NB4 (cell line): ENCODE measurements around the gene MYORG.

Source experiments
- DNase-seq: peaks from one replicate; pipeline ENCODE4 v3.0.0; 2010; ENCODE audit warnings: low read depth
- H3K4me3 ChIP-seq: one replicate; pipeline ENCODE4 v1.5.1; 2011; ENCODE audit warnings: mild to moderate bottlenecking, low read depth, low read length, moderate library complexity
- CTCF ChIP-seq: IDR thresholded peaks from one replicate; pipeline ENCODE4 v1.5.1; 2012; ENCODE audit warnings: low read depth, low read length
- MAX ChIP-seq: IDR thresholded peaks from 2 replicates; pipeline ENCODE4 v1.6.1; 2011; ENCODE audit warnings: low read depth, low read length
- MYC ChIP-seq: IDR thresholded peaks from 2 replicates; pipeline ENCODE4 v1.6.1; 2011; ENCODE audit warnings: low read depth, low read length
- POLR2A ChIP-seq: IDR thresholded peaks from 2 replicates; pipeline ENCODE4 v1.6.1; 2011; ENCODE audit warnings: mild to moderate bottlenecking; ENCODE audit not compliant: insufficient read length; ENCODE audit errors: extremely low read depth

The MYORG gene

GRCh38 chr9:34328500-34328986, 48.2 kb downstream of the MYORG start:
- DNase-seq = peak; percentile 76
- H3K4me3 ChIP-seq = peak overlapping the region; percentile 79
- TF ChIP-seq MYC (no peak; the same call in 1 of the 2 replicates), POLR2A (no peak), CTCF (no peak), MAX (no peak)

GRCh38 chr9:34326690-34327089, 50.0 kb downstream of the MYORG start:
- DNase-seq = no peak

GRCh38 chr9:34322899-34323591, 53.7 kb downstream of the MYORG start:
- no peak overlapping the region for H3K4me3 ChIP-seq
- no peak for DNase-seq
- TF ChIP-seq POLR2A = no peak
- TF ChIP-seq CTCF = no peak
- no peak for TF ChIP-seq MAX
- TF ChIP-seq MYC = no peak

More at GRCh38 chr9:34326690-34327089, 50.0 kb downstream of the MYORG start:
- TF ChIP-seq MYC (no peak), CTCF (no peak), POLR2A (no peak)
- H3K4me3 ChIP-seq = no peak overlapping the region

- TF ChIP-seq CTCF = no peak
- no peak for TF ChIP-seq POLR2A
- no peak for TF ChIP-seq MYC
- TF ChIP-seq MAX = no peak
- no peak for DNase-seq
- no peak overlapping the region for H3K4me3 ChIP-seq
These were observed 55.2 kb downstream of the MYORG start for GRCh38 chr9:34321451-34321850.

GRCh38 chr9:34318163-34318790, 58.4 kb downstream of the MYORG start:
- TF ChIP-seq POLR2A (no peak), MYC (no peak), CTCF (no peak)
- DNase-seq = no peak
- H3K4me3 ChIP-seq = no peak overlapping the region

- DNase-seq = no peak
- TF ChIP-seq MAX (no peak), MYC (no peak), CTCF (no peak), POLR2A (no peak)
- no peak overlapping the region for H3K4me3 ChIP-seq
These were observed 59.3 kb downstream of the MYORG start for GRCh38 chr9:34317436-34317835.
